A549 (cell line): Measurements from ENCODE around the gene HBA1. TPM values are rescaled to one million over a fixed set of nuclear protein-coding genes. Genes with fewer than 3 reads are reported as not detected.
"Not testable (repeated sequence)": the region's sequence is repeated elsewhere in the genome, so short reads cannot be mapped to it uniquely, and the experiment has no call there.

Experiments
- ATAC-seq, 2 experiments: fragments of 200-7000 bp in 1 of 2; fragments of >200 bp in 1 of 2; cut with Nextera tagmentation in 1 of 2; cut with Tn5 transposase in 1 of 2; 3 replicates each; pipeline versions ENCODE4 v1.8.0 to v1.9.1; 2018 to 2020; ENCODE audit warnings: mild to moderate bottlenecking in 1 of 2, moderate library complexity in 1 of 2
- CTCF ChIA-PET: fragments of 300-600 bp; sonication (Branson Sonifier 250); formaldehyde crosslinking; extraction: SDS; loops from one replicate; lab custom pipeline; 2021; ENCODE audit warnings: antibody characterized with exemption, inconsistent platforms; lab: Yijun Ruan, JAX
- POLR2A ChIA-PET: fragments of 350-600 bp; formaldehyde crosslinking; extraction: SDS; loops from one replicate; lab custom pipeline; 2021; ENCODE audit warnings: antibody characterized with exemption, inconsistent platforms; lab: Yijun Ruan, JAX
- DNase-seq, 2 experiments: peaks; one replicate each; pipeline versions ENCODE4 v3.0.0 to v3.0.0-alpha.2; 2011 to 2016; ENCODE audit warnings: low read depth in 1 of 2, low spot score in 1 of 2
- FAIRE-seq: peaks from 2 replicates; lab custom pipeline; 2011; peaks lifted over from hg19 to GRCh38; lab: Jason Lieb, UNC
- H3K27ac ChIP-seq, 2 experiments: fragments of >200 bp; sonication (Bioruptor Twin); formaldehyde crosslinking; 3 replicates each; pipeline ENCODE4 v1.5.1; 2016 to 2017
- H3K4me1 ChIP-seq: fragments of >200 bp; sonication (Bioruptor Twin); formaldehyde crosslinking; 3 replicates; pipeline ENCODE4 v1.6.1; 2016
- H3K4me2 ChIP-seq: fragments of >200 bp; sonication (Bioruptor Twin); formaldehyde crosslinking; 3 replicates; pipeline ENCODE4 v1.6.1; 2016
- H3K4me3 ChIP-seq: fragments of >200 bp; sonication (Bioruptor Twin); formaldehyde crosslinking; 3 replicates; pipeline ENCODE4 v1.5.1; 2016
- H3K9me3 ChIP-seq: fragments of >200 bp; sonication (Bioruptor Twin); formaldehyde crosslinking; 3 replicates; pipeline ENCODE4 v1.6.1; 2016
- CBX2 ChIP-seq: fragments of 200-600 bp; sonication (generic); IDR thresholded peaks from 2 replicates; pipeline ENCODE4 v1.6.1; 2016; ENCODE audit warnings: low read depth, mild to moderate bottlenecking, borderline replicate concordance
- EP300 ChIP-seq, 2 experiments: fragments of >200 bp; sonication (Bioruptor Twin); formaldehyde crosslinking; IDR thresholded peaks; 2 replicates in 1 of 2; 3 replicates in 1 of 2; pipeline ENCODE4 v1.6.1; 2016 to 2017
- FOSL2 ChIP-seq, 2 experiments: fragments of 450-650 bp in 1 of 2; fragments of >200 bp in 1 of 2; sonication (Bioruptor Twin) in 1 of 2; formaldehyde crosslinking; IDR thresholded peaks; 2 replicates each; pipeline versions ENCODE4 v1.5.0 to v1.6.1; 2016 to 2020; ENCODE audit warnings: mild to moderate bottlenecking in 1 of 2, moderate library complexity in 1 of 2
- HEYL ChIP-seq: fragments of 250-450 bp; sonication (Bioruptor Pico); IDR thresholded peaks from 2 replicates; pipeline ENCODE4 v1.8.0; 2021; ENCODE audit warnings: mild to moderate bottlenecking, moderate library complexity
- HOXA7 ChIP-seq: fragments of 250-450 bp; sonication (Bioruptor Pico); IDR thresholded peaks from 2 replicates; pipeline ENCODE4 v1.5.0; 2020; ENCODE audit warnings: mild to moderate bottlenecking, moderate library complexity
- MAFK ChIP-seq: fragments of 450-650 bp; IDR thresholded peaks from 2 replicates; pipeline ENCODE4 v1.6.1; 2014; ENCODE audit not compliant: partially characterized antibody
- NR3C1 ChIP-seq: fragments of >200 bp; sonication (Bioruptor Twin); formaldehyde crosslinking; IDR thresholded peaks from 3 replicates; pipeline ENCODE4 v1.6.1; 2017
- RARB ChIP-seq: fragments of 250-450 bp; sonication (Bioruptor Pico); IDR thresholded peaks from 2 replicates; pipeline ENCODE4 v1.8.0; 2021; ENCODE audit warnings: mild to moderate bottlenecking, moderate library complexity
- RCOR1 ChIP-seq: fragments of 150-350 bp; IDR thresholded peaks from 2 replicates; pipeline ENCODE4 v1.6.1; 2014; ENCODE audit warnings: antibody characterized with exemption, low read length, low read depth
- RFX5 ChIP-seq: fragments of 450-650 bp; IDR thresholded peaks from 2 replicates; pipeline ENCODE4 v1.7.1; 2014; ENCODE audit warnings: antibody characterized with exemption, mild to moderate bottlenecking, moderate library complexity
- SMC3 ChIP-seq: fragments of >200 bp; sonication (Bioruptor Twin); formaldehyde crosslinking; IDR thresholded peaks from 3 replicates; pipeline ENCODE4 v1.6.1; 2018; ENCODE audit warnings: inconsistent platforms
- ZFP36 ChIP-seq: fragments of 450-650 bp; IDR thresholded peaks from 2 replicates; pipeline ENCODE4 v1.6.1; 2014; ENCODE audit warnings: borderline replicate concordance; ENCODE audit not compliant: partially characterized antibody
- ZSCAN20 ChIP-seq: fragments of 250-450 bp; sonication (Bioruptor Pico); IDR thresholded peaks from 2 replicates; pipeline ENCODE4 v1.8.0; 2022; ENCODE audit warnings: mild to moderate bottlenecking, moderate library complexity
- WGBS: methylation state at CpG from one replicate; pipeline ENCODE4 v1.1.6; 2017; ENCODE audit errors: missing lambda C conversion rate; 5-methylcytosine and 5-hydroxymethylcytosine counted together
- polyA plus RNA-seq, 4 experiments: library from polyadenylated mRNA; depleted of rRNA in 3 of 4; stranded (reverse); fragments of >200 nt; fragmentation: RNase III in 1 of 4; extraction: RNeasy Plus Mini Kit Qiagen cat#74134 plus additional on column Dnase treatment in 1 of 4; gene quantifications; 2 replicates in 3 of 4; 3 replicates in 1 of 4; pipeline ENCODE4 v1.2.3, GENCODE V29; 2011 to 2017
- TF ChIP-seq, protein P1 (sequence below): fragments of 200-600 bp; sonication (generic); IDR thresholded peaks from 2 replicates; pipeline ENCODE4 v1.6.1; 2016; ENCODE audit warnings: antibody characterized with exemption, mild to moderate bottlenecking, moderate library complexity
- TF ChIP-seq, protein P2 (sequence below): fragments of >200 bp; sonication (Bioruptor Twin); formaldehyde crosslinking; IDR thresholded peaks from 2 replicates; pipeline ENCODE4 v1.6.1; 2016
- TF ChIP-seq, protein P3 (sequence below): fragments of 250-450 bp; sonication (Bioruptor Pico); IDR thresholded peaks from 2 replicates; pipeline ENCODE4 v1.5.0; 2020; ENCODE audit warnings: low read depth, mild to moderate bottlenecking, moderate library complexity
- TF ChIP-seq, protein P4 (sequence below): fragments of 250-450 bp; sonication (Bioruptor Pico); IDR thresholded peaks from 2 replicates; pipeline ENCODE4 v1.5.0; 2021; ENCODE audit warnings: mild to moderate bottlenecking, moderate library complexity, borderline replicate concordance

HBA1 gene
- polyA plus RNA-seq, 2 of the 4 experiments (the other 2 are of a cell fraction): 0.58 TPM; not detected in 1

- CTCF ChIA-PET: interaction anchor here (0.6 to 1.5 kb wide), 2 partner anchors 33 to 109 kb away, joined by 3 to 5 read pairs; no protein-coding TSS in a partner anchor
- peak in 1 of 2 experiments; percentile 3; a peak in 1 of 6 replicates for ATAC-seq
- H3K4me1 ChIP-seq; H3K4me3 ChIP-seq; H3K27ac ChIP-seq; DNase-seq; FAIRE-seq; POLR2A ChIA-PET; H3K4me2 ChIP-seq; H3K9me3 ChIP-seq; TF ChIP-seq FOSL2 (CRISPR knock-in tag; IDR thresholded peaks at IDR 0.05): not testable (repeated sequence)
- peak; percentile 40; the same call in 1 of the 2 replicates for TF ChIP-seq FOSL2 (IDR thresholded peaks at IDR 0.05)
- TF ChIP-seq, protein P1, sequence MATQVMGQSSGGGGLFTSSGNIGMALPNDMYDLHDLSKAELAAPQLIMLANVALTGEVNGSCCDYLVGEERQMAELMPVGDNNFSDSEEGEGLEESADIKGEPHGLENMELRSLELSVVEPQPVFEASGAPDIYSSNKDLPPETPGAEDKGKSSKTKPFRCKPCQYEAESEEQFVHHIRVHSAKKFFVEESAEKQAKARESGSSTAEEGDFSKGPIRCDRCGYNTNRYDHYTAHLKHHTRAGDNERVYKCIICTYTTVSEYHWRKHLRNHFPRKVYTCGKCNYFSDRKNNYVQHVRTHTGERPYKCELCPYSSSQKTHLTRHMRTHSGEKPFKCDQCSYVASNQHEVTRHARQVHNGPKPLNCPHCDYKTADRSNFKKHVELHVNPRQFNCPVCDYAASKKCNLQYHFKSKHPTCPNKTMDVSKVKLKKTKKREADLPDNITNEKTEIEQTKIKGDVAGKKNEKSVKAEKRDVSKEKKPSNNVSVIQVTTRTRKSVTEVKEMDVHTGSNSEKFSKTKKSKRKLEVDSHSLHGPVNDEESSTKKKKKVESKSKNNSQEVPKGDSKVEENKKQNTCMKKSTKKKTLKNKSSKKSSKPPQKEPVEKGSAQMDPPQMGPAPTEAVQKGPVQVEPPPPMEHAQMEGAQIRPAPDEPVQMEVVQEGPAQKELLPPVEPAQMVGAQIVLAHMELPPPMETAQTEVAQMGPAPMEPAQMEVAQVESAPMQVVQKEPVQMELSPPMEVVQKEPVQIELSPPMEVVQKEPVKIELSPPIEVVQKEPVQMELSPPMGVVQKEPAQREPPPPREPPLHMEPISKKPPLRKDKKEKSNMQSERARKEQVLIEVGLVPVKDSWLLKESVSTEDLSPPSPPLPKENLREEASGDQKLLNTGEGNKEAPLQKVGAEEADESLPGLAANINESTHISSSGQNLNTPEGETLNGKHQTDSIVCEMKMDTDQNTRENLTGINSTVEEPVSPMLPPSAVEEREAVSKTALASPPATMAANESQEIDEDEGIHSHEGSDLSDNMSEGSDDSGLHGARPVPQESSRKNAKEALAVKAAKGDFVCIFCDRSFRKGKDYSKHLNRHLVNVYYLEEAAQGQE: peak; percentile 85
- TF ChIP-seq, protein P2, sequence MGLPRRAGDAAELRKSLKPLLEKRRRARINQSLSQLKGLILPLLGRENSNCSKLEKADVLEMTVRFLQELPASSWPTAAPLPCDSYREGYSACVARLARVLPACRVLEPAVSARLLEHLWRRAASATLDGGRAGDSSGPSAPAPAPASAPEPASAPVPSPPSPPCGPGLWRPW: peak; percentile 83; the same call in 1 of the 2 replicates
- WGBS: 55% methylated on average over 6 of the region's 13 CpGs
Measured at GRCh38 chr16:173928-174769, 2.3 kb upstream of the HBA1 start.

GRCh38 chr16:175011-175949, 1.2 kb upstream of the HBA1 start:
- WGBS: 31% methylated on average over 8 of the region's 8 CpGs
- Histone ChIP-seq H3K4me2 (no peak overlapping the region), H3K27ac (no peak overlapping the region), H3K4me3 (no peak overlapping the region), H3K9me3 (no peaks in the 10 kb centered on the region), H3K4me1 (no peaks in the 10 kb centered on the region)
- DNase-seq: no peak
- POLR2A ChIA-PET: no interaction called here
- CTCF ChIA-PET: interaction anchor here (0.6 to 1.5 kb wide), 2 partner anchors 34 to 110 kb away, joined by 3 to 5 read pairs; no protein-coding TSS in a partner anchor
- peak in 1 of 2 experiments; percentile 16; a peak in 2 of 6 replicates for ATAC-seq
- TF ChIP-seq ZFP36 (peak; percentile 80), NR3C1 (no peak)
- FAIRE-seq: no peak

GRCh38 chr16:176006-176405, 474 bp upstream of the HBA1 start:
- no CpG with 5 or more reads among the region's 39 CpGs for WGBS
- CTCF ChIA-PET, H3K4me1 ChIP-seq, H3K4me3 ChIP-seq, DNase-seq, H3K9me3 ChIP-seq, POLR2A ChIA-PET, FAIRE-seq, H3K27ac ChIP-seq: not testable (repeated sequence)
- ATAC-seq: peak; percentile 3 to 5; a peak in 3 of 6 replicates
- peak overlapping the region; percentile 62; the same call in 2 of the 3 replicates for H3K4me2 ChIP-seq

GRCh38 chr16:177394-177822, 928 bp downstream of the HBA1 start:
- TF ChIP-seq HOXA7 (CRISPR knock-in tag) (no peak), RARB (no peak), MAFK (no peak), ZSCAN20 (CRISPR knock-in tag) (no peak), EP300 (IDR thresholded peaks at IDR 0.05) (no peak), HEYL (CRISPR knock-in tag) (no peak), RFX5 (no peak), FOSL2 (IDR thresholded peaks at IDR 0.05) (no peak), FOSL2 (CRISPR knock-in tag; IDR thresholded peaks at IDR 0.05) (no peak), RCOR1 (no peak), SMC3 (no peak), CBX2 (no peak)
- TF ChIP-seq, protein P3, sequence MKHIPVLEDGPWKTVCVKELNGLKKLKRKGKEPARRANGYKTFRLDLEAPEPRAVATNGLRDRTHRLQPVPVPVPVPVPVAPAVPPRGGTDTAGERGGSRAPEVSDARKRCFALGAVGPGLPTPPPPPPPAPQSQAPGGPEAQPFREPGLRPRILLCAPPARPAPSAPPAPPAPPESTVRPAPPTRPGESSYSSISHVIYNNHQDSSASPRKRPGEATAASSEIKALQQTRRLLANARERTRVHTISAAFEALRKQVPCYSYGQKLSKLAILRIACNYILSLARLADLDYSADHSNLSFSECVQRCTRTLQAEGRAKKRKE: no peak
- TF ChIP-seq, protein P4, sequence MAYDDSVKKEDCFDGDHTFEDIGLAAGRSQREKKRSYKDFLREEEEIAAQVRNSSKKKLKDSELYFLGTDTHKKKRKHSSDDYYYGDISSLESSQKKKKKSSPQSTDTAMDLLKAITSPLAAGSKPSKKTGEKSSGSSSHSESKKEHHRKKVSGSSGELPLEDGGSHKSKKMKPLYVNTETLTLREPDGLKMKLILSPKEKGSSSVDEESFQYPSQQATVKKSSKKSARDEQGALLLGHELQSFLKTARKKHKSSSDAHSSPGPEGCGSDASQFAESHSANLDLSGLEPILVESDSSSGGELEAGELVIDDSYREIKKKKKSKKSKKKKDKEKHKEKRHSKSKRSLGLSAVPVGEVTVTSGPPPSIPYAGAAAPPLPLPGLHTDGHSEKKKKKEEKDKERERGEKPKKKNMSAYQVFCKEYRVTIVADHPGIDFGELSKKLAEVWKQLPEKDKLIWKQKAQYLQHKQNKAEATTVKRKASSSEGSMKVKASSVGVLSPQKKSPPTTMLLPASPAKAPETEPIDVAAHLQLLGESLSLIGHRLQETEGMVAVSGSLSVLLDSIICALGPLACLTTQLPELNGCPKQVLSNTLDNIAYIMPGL (CRISPR knock-in tag): no peak
- no peak overlapping the region for H3K4me2 ChIP-seq
- WGBS: 50% methylated on average over 8 of the region's 13 CpGs
- no peaks in the 10 kb centered on the region for H3K9me3 ChIP-seq
- ChIA-PET POLR2A (interaction anchor here (0.7 kb wide), 1 partner anchor 82 kb away, joined by 5 read pairs; no protein-coding TSS in a partner anchor), CTCF (interaction anchor here (0.9 to 2.1 kb wide), 6 partner anchors 50 to 185 kb away, joined by 3 to 10 read pairs (median 4); no protein-coding TSS in a partner anchor)
- H3K4me3 ChIP-seq: no peak overlapping the region
- no peak for FAIRE-seq
- H3K4me1 ChIP-seq: peaks cover 9% of the 10 kb centered on the region; the same call in 1 of the 3 replicates
- no peak for ATAC-seq
- DNase-seq: no peak
- no peak overlapping the region for H3K27ac ChIP-seq
